B cell (primary cell): Measurements from ENCODE around the gene AFG1L. TPM values are rescaled to one million over a fixed set of nuclear protein-coding genes. Genes with fewer than 3 reads are reported as not detected.
"Not testable (repeated sequence)": the region's sequence is repeated elsewhere in the genome, so short reads cannot be mapped to it uniquely, and the experiment has no call there.

ENCODE experiments used
- ATAC-seq: fragments of 200-7000 bp; cut with Tn5 transposase; one replicate; pipeline ENCODE4 v1.10.0; 2021; ENCODE audit warnings: low read depth, mild to moderate bottlenecking, moderate number of reproducible peaks, moderate library complexity
- CTCF ChIA-PET: fragments of 350-600 bp; sonication (Branson Sonifier 250); formaldehyde crosslinking; loops from one replicate; lab custom pipeline; 2021; ENCODE audit warnings: antibody characterized with exemption, inconsistent platforms; lab: Charles Lee
- POLR2A ChIA-PET: fragments of 350-600 bp; sonication (Branson Sonifier 250); formaldehyde crosslinking; loops from one replicate; lab custom pipeline; 2021; ENCODE audit warnings: antibody characterized with exemption; lab: Charles Lee
- DNase-seq: peaks from one replicate; pipeline ENCODE4 v3.0.0; 2013
- H2AFZ ChIP-seq: 2 replicates; pipeline ENCODE4 v1.6.1; 2012; ENCODE audit warnings: mild to moderate bottlenecking, low read depth, low read length; ENCODE audit not compliant: insufficient read depth, poor library complexity, severe bottlenecking
- H3K27ac ChIP-seq, 2 donors: 1 replicate in 1 of 2; 2 replicates in 1 of 2; pipeline ENCODE4 v1.5.1; 2012 to 2013; ENCODE audit warnings: low read length in 2 of 2, mild to moderate bottlenecking in 2 of 2, moderate library complexity in 1 of 2
- H3K27me3 ChIP-seq, 4 experiments: fragments of 200-600 bp in 1 of 4; sonication (generic) in 1 of 4; replicated peaks in 1 of 4; 1 replicate in 2 of 4; 2 replicates in 2 of 4; pipeline versions ENCODE4 v1.6.1 to v1.7.0; 2013 to 2016; ENCODE audit warnings: low read length in 3 of 4, mild to moderate bottlenecking in 2 of 4, mixed read lengths in 1 of 4, moderate library complexity in 1 of 4; ENCODE audit not compliant: insufficient read depth in 4 of 4, control insufficient read depth in 3 of 4; ENCODE audit errors: control extremely low read depth in 1 of 4
- H3K36me3 ChIP-seq, 2 experiments: replicated peaks in 1 of 2; 1 replicate in 1 of 2; 2 replicates in 1 of 2; pipeline versions ENCODE4 v1.6.1 to v1.7.1; 2013; ENCODE audit warnings: low read length in 1 of 2; ENCODE audit not compliant: insufficient read depth in 2 of 2, control insufficient read depth in 1 of 2; ENCODE audit errors: control extremely low read depth in 1 of 2, extremely low read depth in 1 of 2
- H3K4me1 ChIP-seq, 2 donors: fragments of 200-600 bp in 1 of 2; sonication (generic) in 1 of 2; 1 replicate in 1 of 2; 2 replicates in 1 of 2; pipeline versions ENCODE4 v1.5.1 to v1.6.1; 2013 to 2017; ENCODE audit warnings: low read length in 2 of 2; ENCODE audit not compliant: control insufficient read depth in 2 of 2, insufficient read depth in 2 of 2
- H3K4me2 ChIP-seq: replicated peaks from 2 replicates; pipeline ENCODE3; 2012; ENCODE audit warnings: mild to moderate bottlenecking, low read depth, low read length; ENCODE audit not compliant: poor library complexity, severe bottlenecking
- H3K4me3 ChIP-seq, 5 experiments: fragments of 200-600 bp in 1 of 5; sonication (generic) in 1 of 5; 1 replicate in 3 of 5; 2 replicates in 2 of 5; pipeline versions ENCODE4 v1.5.1 to v1.7.0; 2011 to 2016; ENCODE audit warnings: low read length in 4 of 5, mild to moderate bottlenecking in 4 of 5, low read depth in 2 of 5, control low read depth in 1 of 5, moderate library complexity in 1 of 5; ENCODE audit not compliant: insufficient read depth in 1 of 5; ENCODE audit errors: control extremely low read depth in 1 of 5, extremely low read depth in 1 of 5
- H3K79me2 ChIP-seq: fragments of 200-600 bp; sonication (generic); one replicate; pipeline ENCODE4 v1.6.0; 2016; ENCODE audit warnings: low read length; ENCODE audit not compliant: control insufficient read depth, insufficient read depth
- H3K9ac ChIP-seq: fragments of 200-600 bp; sonication (generic); 2 replicates; pipeline ENCODE4 v1.6.1; 2017; ENCODE audit warnings: mild to moderate bottlenecking, low read length, moderate library complexity
- H3K9me3 ChIP-seq, 3 donors: one replicate each; pipeline versions ENCODE4 v1.6.1 to v1.7.1; 2013; ENCODE audit warnings: low read length in 2 of 3; ENCODE audit not compliant: control insufficient read depth in 2 of 3, insufficient read depth in 1 of 3; ENCODE audit errors: control extremely low read depth in 1 of 3
- H4K20me1 ChIP-seq: 2 replicates; pipeline ENCODE4 v1.6.0; 2012; ENCODE audit warnings: mild to moderate bottlenecking, low read length; ENCODE audit not compliant: insufficient read depth, control insufficient read depth, poor library complexity, severe bottlenecking
- H3K27ac Mint-ChIP-seq: one replicate; pipeline ENCODE4 v1.8.0; 2021; ENCODE audit warnings: mixed read lengths
- H3K27me3 Mint-ChIP-seq: one replicate; pipeline ENCODE4 v1.8.0; 2021; ENCODE audit warnings: mixed read lengths
- H3K4me1 Mint-ChIP-seq: one replicate; pipeline ENCODE4 v1.8.0; 2021; ENCODE audit warnings: mixed read lengths
- H3K4me3 Mint-ChIP-seq: one replicate; pipeline ENCODE4 v1.8.0; 2021; ENCODE audit warnings: mixed read lengths
- H3K9me3 Mint-ChIP-seq: one replicate; pipeline ENCODE4 v1.8.0; 2022; ENCODE audit warnings: mixed read lengths; ENCODE audit not compliant: insufficient read depth
- CTCF ChIP-seq: fragments of 200-600 bp; IDR thresholded peaks from one replicate; pipeline ENCODE4 v1.8.0; 2022; ENCODE audit warnings: antibody characterized with exemption, mild to moderate bottlenecking
- EZH2 ChIP-seq: IDR thresholded peaks from 2 replicates; pipeline ENCODE4 v1.6.1; 2012; ENCODE audit warnings: borderline replicate concordance, low read depth, mild to moderate bottlenecking, moderate library complexity, low read length; ENCODE audit not compliant: insufficient read depth, poor library complexity, severe bottlenecking
- WGBS: methylation state at CpG from one replicate; pipeline ENCODE4 v1.1.5; 2013; ENCODE audit warnings: missing lambda C conversion rate; ENCODE audit not compliant: insufficient coverage; 5-methylcytosine and 5-hydroxymethylcytosine counted together
- intact Hi-C: fragments of 100-400 bp; cut with micrococcal nuclease; formaldehyde crosslinking; loops from one replicate; pipeline ENCODE4 v1.10.0; 2022
- polyA plus RNA-seq: library from polyadenylated mRNA; depleted of rRNA; stranded (reverse); fragments of >200 nt; gene quantifications from 2 replicates; pipeline ENCODE4 v1.2.3, GENCODE V29; 2012
- total RNA-seq, 2 donors: library from RNA; stranded (reverse); fragments of 120-200 nt in 1 of 2; gene quantifications; 1 replicate in 1 of 2; 2 replicates in 1 of 2; pipeline versions ENCODE4 v1.2.3 to v1.2.4, GENCODE V29; 2013 to 2022

Gene AFG1L
- total and polyA plus RNA-seq, 2 donors (not counting 1 experiment from before 2014, with no cell fraction given), result 1.8 to 14.2 TPM

- Histone ChIP-seq H3K4me1 (peaks cover 13 to 20% of the 10 kb centered on the region in 2 donors), H3K9me3 (no peaks in the 10 kb centered on the region), H3K79me2 (no peaks in the 10 kb centered on the region), H3K4me2 (no peak overlapping the region), H3K27ac (no peak overlapping the region), H3K27me3 (no peaks in the 10 kb centered on the region), H3K9ac (no peak overlapping the region), H3K36me3 (no peaks in the 10 kb centered on the region), H2AFZ (no peak overlapping the region), H3K4me3 (no peak overlapping the region), H4K20me1 (no peaks in the 10 kb centered on the region)
- TF ChIP-seq EZH2 (no peak), CTCF (no peak)
- Mint-ChIP-seq H3K27ac (no peak overlapping the region), H3K27me3 (no peaks in the 10 kb centered on the region), H3K4me1 (peaks cover 18% of the 10 kb centered on the region), H3K9me3 (no peaks in the 10 kb centered on the region), H3K4me3 (no peak overlapping the region)
- DNase-seq, result no peak
- ATAC-seq, result no peak
- WGBS, result no CpG with 5 or more reads among the region's 1 CpG
- intact Hi-C loops, result no loop called here
- ChIA-PET POLR2A (no interaction called here), CTCF (no interaction called here)
These were observed 153.6 kb downstream of the AFG1L start for GRCh38 chr6:108448481-108448880.

DNA sequence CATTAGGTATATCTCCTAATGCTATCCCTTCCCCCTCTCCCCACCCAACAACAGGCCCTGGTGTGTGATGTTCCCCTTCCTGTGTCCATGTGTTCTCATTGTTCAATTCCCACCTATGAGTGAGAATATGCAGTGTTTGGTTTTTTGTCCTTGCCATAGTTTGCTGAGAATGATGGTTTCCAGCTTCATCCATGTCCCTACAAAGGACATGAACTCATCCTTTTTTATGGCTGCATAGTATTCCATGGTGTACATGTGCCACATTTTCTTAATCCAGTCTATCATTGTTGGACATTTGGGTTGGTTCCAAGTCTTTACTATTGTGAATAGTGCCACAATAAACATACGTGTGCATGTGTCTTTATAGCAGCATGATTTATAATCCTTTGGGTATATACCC, 154.9 kb downstream of the AFG1L start:
- H3K4me1 Mint-ChIP-seq, result peaks cover 21% of the 10 kb centered on the region
- H3K27ac ChIP-seq, H3K9ac ChIP-seq, DNase-seq, ATAC-seq, CTCF ChIA-PET, H3K27ac Mint-ChIP-seq, H3K27me3 Mint-ChIP-seq, H2AFZ ChIP-seq, H3K4me2 ChIP-seq, H4K20me1 ChIP-seq, H3K27me3 ChIP-seq, H3K9me3 ChIP-seq, H3K4me3 Mint-ChIP-seq, H3K9me3 Mint-ChIP-seq, H3K4me3 ChIP-seq, POLR2A ChIA-PET, H3K36me3 ChIP-seq, H3K79me2 ChIP-seq: not testable (repeated sequence)
- intact Hi-C loops, result loop anchor here (5.0 kb wide), 1 partner anchor 187 kb away; the partner anchor contains the start of gene SNX3
- WGBS, result no CpG with 5 or more reads among the region's 1 CpG
- H3K4me1 ChIP-seq, result peaks cover 17 to 22% of the 10 kb centered on the region in 2 donors
